KBM-7 (cell line): Measurements from ENCODE around the gene ZNF462.

Experiments used
- DNase-seq: peaks from one replicate; pipeline ENCODE4 v3.0.0-alpha.2; 2015
- in situ Hi-C: fragments of 300-500 bp; cut with MboI; formaldehyde crosslinking; loops from 2 replicates; pipeline ENCODE4 v1.14.3; 2020; ENCODE audit warnings: low sequenced_read_pairs, low pct_unique_long_range_greater_than_20kb, mixed read lengths

ZNF462 gene

GRCh38 chr9:107034831-107035230 is 171.9 kb downstream of the ZNF462 start:
- no peak for DNase-seq
- in situ Hi-C loops = no loop called here

- in situ Hi-C loops = no loop called here
Measured at GRCh38 chr9:107036367-107036766, 173.4 kb downstream of the ZNF462 start.

GRCh38 chr9:107039542-107039941 is 176.6 kb downstream of the ZNF462 start:
- DNase-seq = peak; percentile 14
- in situ Hi-C loops = no loop called here

More at GRCh38 chr9:107036367-107036766, 173.4 kb downstream of the ZNF462 start:
- DNase-seq = no peak

- in situ Hi-C loops = no loop called here
- no peak for DNase-seq
Measured at GRCh38 chr9:107042606-107043005, 179.6 kb downstream of the ZNF462 start.

- in situ Hi-C loops = no loop called here
- DNase-seq = no peak
Measured at GRCh38 chr9:107043886-107044285, 180.9 kb downstream of the ZNF462 start.

GRCh38 chr9:107044872-107045271 is 181.9 kb downstream of the ZNF462 start:
- in situ Hi-C loops = no loop called here

GRCh38 chr9:107046692-107047091 is 183.7 kb downstream of the ZNF462 start:
- in situ Hi-C loops = no loop called here
- no peak for DNase-seq

More at GRCh38 chr9:107044872-107045271, 181.9 kb downstream of the ZNF462 start:
- no peak for DNase-seq

GRCh38 chr9:107049046-107049802 is 186.3 kb downstream of the ZNF462 start:
- no peak for DNase-seq
- in situ Hi-C loops = no loop called here

- no peak for DNase-seq
- in situ Hi-C loops = loop anchor here (25.0 kb wide), 1 partner anchor 113 kb away; no protein-coding TSS in a partner anchor
Measured at GRCh38 chr9:107049803-107050184, 186.8 kb downstream of the ZNF462 start.

GRCh38 chr9:107051392-107051791 is 188.4 kb downstream of the ZNF462 start:
- in situ Hi-C loops = loop anchor here (25.0 kb wide), 1 partner anchor 111 kb away; no protein-coding TSS in a partner anchor

GRCh38 chr9:107054146-107054545 is 191.2 kb downstream of the ZNF462 start:
- in situ Hi-C loops = loop anchor here (25.0 kb wide), 1 partner anchor 108 kb away; no protein-coding TSS in a partner anchor

More at GRCh38 chr9:107051392-107051791, 188.4 kb downstream of the ZNF462 start:
- DNase-seq = no peak

GRCh38 chr9:107059220-107059619 is 196.3 kb downstream of the ZNF462 start:
- DNase-seq = no peak
- in situ Hi-C loops = loop anchor here (25.0 kb wide), 1 partner anchor 103 kb away; no protein-coding TSS in a partner anchor

More at GRCh38 chr9:107054146-107054545, 191.2 kb downstream of the ZNF462 start:
- no peak for DNase-seq

- in situ Hi-C loops = loop anchor here (25.0 kb wide), 1 partner anchor 102 kb away; no protein-coding TSS in a partner anchor
- peak; percentile 27 for DNase-seq
Measured at GRCh38 chr9:107060062-107060461, 197.1 kb downstream of the ZNF462 start.
